Mesendoderm (in vitro differentiated cells): ENCODE data around the gene AJM1. TPM values are rescaled to one million over a fixed set of nuclear protein-coding genes. Genes with fewer than 3 reads are reported as not detected.
"Not testable (repeated sequence)": the region's sequence is repeated elsewhere in the genome, so short reads cannot be mapped to it uniquely, and the experiment has no call there.

ENCODE experiments used
- DNase-seq: peaks from one replicate; pipeline ENCODE4 v3.0.0; 2013
- H2AK5ac ChIP-seq: 2 replicates; pipeline ENCODE4 v1.6.1; 2013; ENCODE audit warnings: low read length, inconsistent platforms
- H2BK120ac ChIP-seq: 2 replicates; pipeline ENCODE4 v1.6.1; 2013; ENCODE audit warnings: low read depth, mild to moderate bottlenecking, low read length, moderate library complexity, mixed read lengths
- H2BK15ac ChIP-seq: replicated peaks from 2 replicates; pipeline ENCODE4 v1.6.1; 2013; ENCODE audit warnings: low read depth, mild to moderate bottlenecking, moderate library complexity
- H2BK5ac ChIP-seq: 2 replicates; pipeline ENCODE4 v1.6.1; 2013; ENCODE audit warnings: low read length, inconsistent platforms
- H3K18ac ChIP-seq: 2 replicates; pipeline ENCODE4 v1.6.1; 2013; ENCODE audit warnings: mild to moderate bottlenecking, low read length, mixed read lengths
- H3K23ac ChIP-seq: one replicate; pipeline ENCODE4 v1.6.1; 2013; ENCODE audit warnings: low read length
- H3K27ac ChIP-seq: 2 replicates; pipeline ENCODE4 v1.5.1; 2013; ENCODE audit warnings: low read depth, mild to moderate bottlenecking, inconsistent platforms, low read length, moderate library complexity
- H3K27me3 ChIP-seq: 2 replicates; pipeline ENCODE4 v1.6.1; 2013; ENCODE audit warnings: low read length, control low read depth, mild to moderate bottlenecking, inconsistent platforms; ENCODE audit not compliant: insufficient read depth, poor library complexity
- H3K36me3 ChIP-seq: 2 replicates; pipeline ENCODE4 v1.6.1; 2013; ENCODE audit warnings: low read length, inconsistent platforms; ENCODE audit not compliant: control insufficient read depth, insufficient read depth
- H3K4ac ChIP-seq: one replicate; pipeline ENCODE4 v1.6.1; 2013; ENCODE audit warnings: low read depth, mild to moderate bottlenecking, low read length, moderate library complexity
- H3K4me1 ChIP-seq: 2 replicates; pipeline ENCODE4 v1.6.1; 2013; ENCODE audit warnings: low read depth, low read length, inconsistent platforms; ENCODE audit not compliant: control insufficient read depth
- H3K4me2 ChIP-seq: 2 replicates; pipeline ENCODE4 v1.6.1; 2013; ENCODE audit warnings: low read length
- H3K4me3 ChIP-seq: 2 replicates; pipeline ENCODE4 v1.5.1; 2013; ENCODE audit warnings: mild to moderate bottlenecking, low read length
- H3K56ac ChIP-seq: one replicate; pipeline ENCODE4 v1.6.1; 2013; ENCODE audit warnings: low read length
- H3K79me1 ChIP-seq: 2 replicates; pipeline ENCODE4 v1.6.1; 2013; ENCODE audit warnings: low read length, inconsistent platforms
- H3K79me2 ChIP-seq: 2 replicates; pipeline ENCODE4 v1.6.1; 2013; ENCODE audit warnings: mild to moderate bottlenecking, low read length; ENCODE audit not compliant: control insufficient read depth, insufficient read depth
- H3K9ac ChIP-seq: 2 replicates; pipeline ENCODE4 v1.6.1; 2013; ENCODE audit warnings: low read length, inconsistent platforms
- H4K5ac ChIP-seq: one replicate; pipeline ENCODE4 v1.6.1; 2013; ENCODE audit warnings: low read length
- H4K8ac ChIP-seq: one replicate; pipeline ENCODE4 v1.6.1; 2013; ENCODE audit warnings: low read depth, mild to moderate bottlenecking, control low read depth, low read length, moderate library complexity
- WGBS: extraction: QIAGEN DNeasy Blood & Tissue Kit; methylation state at CpG from one replicate; pipeline ENCODE4 v1.1.7; 2013; ENCODE audit warnings: low lambda C conversion rate, missing lambda C conversion rate; ENCODE audit not compliant: insufficient coverage; ENCODE audit errors: extremely low coverage; 5-methylcytosine and 5-hydroxymethylcytosine counted together
- polyA plus RNA-seq, 2 experiments: library from polyadenylated mRNA; stranded (reverse); fragments of 200-250 nt; gene quantifications; one replicate each; pipeline ENCODE4 v1.2.3, GENCODE V29; 2013

Gene AJM1
- 0.41 TPM for polyA plus RNA-seq (2013, experiment 1 of 2)
- 0.34 TPM for polyA plus RNA-seq (2013, experiment 2 of 2)

DNA sequence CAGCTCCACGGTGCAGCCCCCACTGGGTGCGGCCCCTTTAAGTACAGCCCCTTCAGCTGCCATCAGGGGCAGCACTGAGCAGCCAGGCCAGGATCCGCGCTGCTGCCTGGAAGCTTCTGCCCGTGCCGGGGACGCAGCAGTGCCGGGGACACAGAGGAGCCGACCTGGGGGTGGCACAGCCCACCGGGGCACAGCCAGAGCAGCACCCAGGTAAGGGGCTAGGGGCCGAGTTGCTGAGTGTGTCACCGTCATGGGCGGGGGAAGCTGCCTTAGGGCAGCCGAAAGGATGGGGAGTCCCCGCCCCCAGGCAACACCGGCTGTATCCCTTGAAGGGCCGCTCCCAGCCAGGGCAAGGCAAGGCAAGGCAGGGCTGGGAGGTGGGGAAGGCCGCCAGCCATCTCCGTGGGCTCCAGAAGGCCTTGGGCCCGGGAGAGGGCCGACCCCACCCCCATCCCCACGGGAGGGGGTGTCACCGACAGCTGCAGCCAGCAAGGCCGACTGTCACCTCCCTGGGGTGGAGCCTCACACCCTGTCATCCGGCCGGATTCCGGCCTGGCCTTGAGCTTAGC lies at the start of gene AJM1:
Gene AJM1 (plus strand): TSS at position 99 of the 569 bp plus-strand sequence. CDS start 1,937 bp downstream, outside the sequence.
- H4K5ac ChIP-seq = not testable (repeated sequence)

DNA sequence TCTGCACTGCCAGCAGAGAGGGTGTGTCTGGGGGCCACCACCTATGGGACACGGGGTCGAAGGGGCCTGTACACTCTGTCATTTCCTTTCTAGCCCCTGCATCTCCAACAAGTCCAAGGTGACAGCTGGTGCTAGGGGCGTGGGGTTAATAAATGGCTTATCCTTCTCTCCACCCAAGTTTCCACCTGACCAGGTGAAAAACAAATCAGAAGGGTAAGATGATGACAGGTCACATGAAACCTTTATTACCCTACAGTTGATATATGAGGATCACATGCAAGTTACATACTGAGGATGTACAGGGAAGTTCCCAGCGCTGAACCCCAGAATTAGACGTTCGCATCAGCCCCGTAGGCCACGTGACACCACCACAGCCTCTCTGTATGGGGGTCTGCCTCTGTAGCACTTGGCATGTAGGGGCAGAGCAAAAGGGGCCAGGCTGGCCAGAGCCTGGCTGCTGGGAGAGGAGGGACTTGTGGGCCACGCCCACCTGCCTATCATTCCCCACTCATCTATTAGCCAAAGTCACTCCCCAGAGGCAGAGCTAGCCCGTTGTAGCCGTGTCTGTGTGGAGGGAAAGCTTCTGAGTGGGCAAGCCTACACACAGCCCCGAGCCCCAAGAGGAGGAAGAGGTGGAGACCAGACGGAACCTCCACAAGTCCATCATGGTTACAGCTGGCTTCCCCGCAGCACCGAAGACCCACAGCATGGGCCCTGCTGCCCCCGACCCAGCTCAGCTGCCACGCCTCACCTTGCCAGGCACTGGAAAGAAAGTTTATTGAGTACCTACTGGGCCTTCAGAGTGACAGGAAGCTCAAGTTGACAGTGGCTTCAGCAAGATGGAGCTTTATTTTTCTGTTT lies 49.0 kb upstream of the AJM1 start:
- Histone ChIP-seq H3K9ac (no peak overlapping the region), H3K18ac (no peak overlapping the region), H3K79me1 (peaks cover 2% of the 10 kb centered on the region), H2BK5ac (no peak overlapping the region), H2BK120ac (no peak overlapping the region), H3K27me3 (no peaks in the 10 kb centered on the region), H4K5ac (no peak overlapping the region), H3K4me1 (peaks cover 6% of the 10 kb centered on the region), H3K4ac (no peak overlapping the region), H3K23ac (no peak overlapping the region), H3K79me2 (no peaks in the 10 kb centered on the region), H3K36me3 (no peaks in the 10 kb centered on the region), H3K4me2 (no peak overlapping the region), H2AK5ac (no peak overlapping the region), H3K4me3 (no peak overlapping the region), H4K8ac (no peak overlapping the region), H2BK15ac (no peak overlapping the region), H3K56ac (no peak overlapping the region), H3K27ac (no peak overlapping the region)
- WGBS = no CpG with 5 or more reads among the region's 17 CpGs
- DNase-seq = no peak

More for the DNA sequence above, at the start of gene AJM1:
- H2BK15ac ChIP-seq, H3K36me3 ChIP-seq, H3K79me2 ChIP-seq, H3K18ac ChIP-seq, H3K23ac ChIP-seq, H3K27ac ChIP-seq, H3K27me3 ChIP-seq, H3K79me1 ChIP-seq, H2BK5ac ChIP-seq, H2AK5ac ChIP-seq, H3K4me3 ChIP-seq, H2BK120ac ChIP-seq, H3K4me1 ChIP-seq, H3K4ac ChIP-seq, H4K8ac ChIP-seq: not testable (repeated sequence)
- Histone ChIP-seq H3K56ac (peak within 1 kb of the TSS; percentile 67), H3K4me2 (peak within 1 kb of the TSS; percentile 57), H3K9ac (peak within 1 kb of the TSS; percentile 48)
- DNase-seq = peak; percentile 82
- WGBS = no CpG with 5 or more reads among the region's 27 CpGs

DNA sequence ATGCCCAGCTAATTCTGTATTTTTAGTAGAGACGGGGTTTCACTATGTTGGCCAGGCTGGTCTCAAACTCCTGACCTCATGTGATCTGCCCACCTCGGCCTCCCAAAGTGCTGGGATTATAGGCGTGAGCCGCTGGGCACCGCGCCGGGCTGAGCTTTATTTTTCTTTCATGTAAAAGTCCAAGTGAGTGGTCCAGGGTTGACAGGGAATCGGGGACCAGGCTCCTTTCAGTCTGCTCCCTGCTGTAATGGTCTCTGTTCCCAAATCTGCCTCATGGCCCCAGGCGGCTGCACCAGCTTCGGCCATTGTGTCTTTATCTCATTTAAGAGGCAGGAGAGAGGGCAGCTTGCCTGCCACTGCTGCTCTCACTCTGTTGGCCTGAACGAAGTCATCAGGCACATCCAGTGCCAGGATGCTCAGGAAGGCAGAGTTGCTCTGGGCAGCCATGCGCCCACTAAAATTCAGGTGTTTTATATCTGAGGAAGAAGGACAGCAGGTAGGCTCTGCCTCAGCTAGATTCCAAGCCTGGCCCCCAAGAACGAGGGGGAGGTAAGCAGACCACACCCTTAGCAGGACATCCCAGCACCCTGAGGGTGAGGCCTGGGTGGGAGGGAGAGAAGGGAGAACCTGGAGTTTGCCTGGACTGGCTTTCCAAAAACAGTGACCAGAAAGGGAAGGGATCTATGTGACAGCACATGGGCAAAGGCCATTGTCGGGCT lies 47.8 kb upstream of the AJM1 start:
- Histone ChIP-seq H3K56ac (no peak overlapping the region), H3K27ac (no peak overlapping the region), H2BK15ac (no peak overlapping the region), H3K4me2 (no peak overlapping the region), H2BK120ac (no peak overlapping the region), H3K79me1 (peaks cover 2% of the 10 kb centered on the region), H3K36me3 (no peaks in the 10 kb centered on the region), H3K4me3 (no peak overlapping the region), H3K79me2 (no peaks in the 10 kb centered on the region), H3K4ac (no peak overlapping the region), H2AK5ac (no peak overlapping the region), H4K8ac (no peak overlapping the region), H4K5ac (no peak overlapping the region), H3K27me3 (no peaks in the 10 kb centered on the region), H3K23ac (no peak overlapping the region), H3K9ac (no peak overlapping the region), H3K18ac (no peak overlapping the region), H2BK5ac (no peak overlapping the region), H3K4me1 (peaks cover 6% of the 10 kb centered on the region)
- no CpG with 5 or more reads among the region's 14 CpGs for WGBS
- DNase-seq = no peak

DNA sequence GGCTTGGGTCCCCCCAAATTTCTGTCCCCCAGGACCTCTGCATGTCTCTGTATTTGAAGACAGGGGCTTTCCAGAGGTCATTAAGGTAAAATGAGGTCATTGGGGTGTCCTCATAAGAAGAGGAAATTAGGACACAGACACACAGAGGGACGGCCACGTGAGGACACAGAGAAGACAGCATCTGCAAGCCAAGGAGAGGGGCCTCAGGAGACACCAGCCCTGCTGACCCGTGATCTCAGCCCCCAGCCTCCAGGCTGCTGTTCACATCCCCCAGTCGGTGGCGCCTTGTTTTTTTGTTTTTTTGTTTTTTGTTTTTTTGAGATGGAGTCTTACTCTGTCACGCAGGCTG lies 47.3 kb upstream of the AJM1 start:
- WGBS = no CpG with 5 or more reads among the region's 6 CpGs
- no peak overlapping the region for H3K27ac ChIP-seq
- no peak for DNase-seq
- H3K4me1 ChIP-seq = peaks cover 6% of the 10 kb centered on the region
- no peaks in the 10 kb centered on the region for H3K27me3 ChIP-seq
- H2BK15ac ChIP-seq = no peak overlapping the region
- H3K36me3 ChIP-seq = no peaks in the 10 kb centered on the region
- H2BK5ac ChIP-seq = no peak overlapping the region
- H3K4me3 ChIP-seq = no peak overlapping the region
- H3K79me2 ChIP-seq = no peaks in the 10 kb centered on the region
- H4K8ac ChIP-seq = no peak overlapping the region
- peaks cover 2% of the 10 kb centered on the region for H3K79me1 ChIP-seq
- no peak overlapping the region for H3K4ac ChIP-seq
- H2AK5ac ChIP-seq = no peak overlapping the region
- H4K5ac ChIP-seq = no peak overlapping the region
- H3K18ac ChIP-seq = no peak overlapping the region
- no peak overlapping the region for H3K4me2 ChIP-seq
- H3K56ac ChIP-seq = no peak overlapping the region
- no peak overlapping the region for H3K9ac ChIP-seq
- H2BK120ac ChIP-seq = no peak overlapping the region
- H3K23ac ChIP-seq = no peak overlapping the region

DNA sequence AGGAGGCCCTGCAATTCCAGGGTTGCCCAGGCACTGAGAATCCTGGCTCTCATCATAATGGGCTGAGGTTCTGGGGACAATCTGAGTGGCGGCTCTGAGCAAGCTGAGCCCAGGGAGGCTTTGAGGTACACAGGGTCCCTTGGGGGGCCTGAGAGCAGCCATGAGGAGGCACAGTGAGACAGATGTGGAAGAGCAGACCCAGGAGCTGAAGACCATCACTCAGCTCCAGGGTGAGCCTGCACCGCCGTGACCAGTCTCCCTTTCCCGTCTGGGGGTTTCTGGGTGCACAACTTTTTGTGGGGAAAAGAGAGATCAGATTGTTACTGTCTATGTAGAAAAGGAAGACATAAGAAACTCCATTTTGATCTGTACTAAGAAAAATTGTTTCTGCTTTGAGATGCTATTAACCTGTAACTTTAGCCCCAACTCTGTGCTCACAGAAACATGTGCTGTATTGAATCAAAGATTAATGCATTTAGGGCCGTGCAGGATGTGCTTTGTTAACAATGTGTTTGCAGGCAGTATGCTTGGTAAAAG lies 46.0 kb upstream of the AJM1 start, which contains the start of gene CCDC183:
Gene CCDC183 (plus strand): TSS at position 101 of the 537 bp plus-strand sequence. CDS start 60 bp downstream, at position 161.
- no CpG with 5 or more reads among the region's 5 CpGs for WGBS
- peaks cover 8% of the 10 kb centered on the region for H3K4me1 ChIP-seq
- peak within 1 kb of the TSS; percentile 43 for H3K27ac ChIP-seq
- H3K4me2 ChIP-seq = no peak within 1 kb of the TSS
- H2AK5ac ChIP-seq = no peak within 1 kb of the TSS
- no peak within 1 kb of the TSS for H4K5ac ChIP-seq
- no peak within 1 kb of the TSS for H2BK15ac ChIP-seq
- no peaks in the 10 kb centered on the region for H3K27me3 ChIP-seq
- H3K9ac ChIP-seq = peak within 1 kb of the TSS; percentile 45
- peak within 1 kb of the TSS; percentile 1 for H2BK120ac ChIP-seq
- peak within 1 kb of the TSS; percentile 40 for H3K18ac ChIP-seq
- H3K23ac ChIP-seq = no peak within 1 kb of the TSS
- H3K4me3 ChIP-seq = no peak within 1 kb of the TSS
- peak within 1 kb of the TSS; percentile 67 for H3K56ac ChIP-seq
- no peak within 1 kb of the TSS for H3K4ac ChIP-seq
- no peak within 1 kb of the TSS for H2BK5ac ChIP-seq
- no peak within 1 kb of the TSS for H4K8ac ChIP-seq
- H3K79me2 ChIP-seq = no peaks in the 10 kb centered on the region
- no peak for DNase-seq
- peaks cover 2% of the 10 kb centered on the region for H3K79me1 ChIP-seq
- H3K36me3 ChIP-seq = no peaks in the 10 kb centered on the region
